GM12892 (cell line): ENCODE data around the gene GDAP1L1.

ENCODE experiments used
- DNase-seq: peaks from one replicate; pipeline ENCODE4 v3.0.0; 2011; ENCODE audit not compliant: insufficient read length
- FAIRE-seq: peaks from 2 replicates; lab custom pipeline; 2011; peaks lifted over from hg19 to GRCh38; lab: Jason Lieb, UNC
- POLR2A ChIP-seq: IDR thresholded peaks from 2 replicates; pipeline ENCODE4 v1.6.1; 2011; ENCODE audit warnings: low read depth, low read length, control low read depth
- POLR2AphosphoS5 ChIP-seq: IDR thresholded peaks from 2 replicates; pipeline ENCODE4 v1.6.1; 2011; ENCODE audit warnings: low read depth, low read length, control low read depth
- TAF1 ChIP-seq: IDR thresholded peaks from 2 replicates; pipeline ENCODE4 v1.6.1; 2011; ENCODE audit warnings: low read depth, mild to moderate bottlenecking, control low read depth, low read length, borderline replicate concordance

The GDAP1L1 gene

DNA sequence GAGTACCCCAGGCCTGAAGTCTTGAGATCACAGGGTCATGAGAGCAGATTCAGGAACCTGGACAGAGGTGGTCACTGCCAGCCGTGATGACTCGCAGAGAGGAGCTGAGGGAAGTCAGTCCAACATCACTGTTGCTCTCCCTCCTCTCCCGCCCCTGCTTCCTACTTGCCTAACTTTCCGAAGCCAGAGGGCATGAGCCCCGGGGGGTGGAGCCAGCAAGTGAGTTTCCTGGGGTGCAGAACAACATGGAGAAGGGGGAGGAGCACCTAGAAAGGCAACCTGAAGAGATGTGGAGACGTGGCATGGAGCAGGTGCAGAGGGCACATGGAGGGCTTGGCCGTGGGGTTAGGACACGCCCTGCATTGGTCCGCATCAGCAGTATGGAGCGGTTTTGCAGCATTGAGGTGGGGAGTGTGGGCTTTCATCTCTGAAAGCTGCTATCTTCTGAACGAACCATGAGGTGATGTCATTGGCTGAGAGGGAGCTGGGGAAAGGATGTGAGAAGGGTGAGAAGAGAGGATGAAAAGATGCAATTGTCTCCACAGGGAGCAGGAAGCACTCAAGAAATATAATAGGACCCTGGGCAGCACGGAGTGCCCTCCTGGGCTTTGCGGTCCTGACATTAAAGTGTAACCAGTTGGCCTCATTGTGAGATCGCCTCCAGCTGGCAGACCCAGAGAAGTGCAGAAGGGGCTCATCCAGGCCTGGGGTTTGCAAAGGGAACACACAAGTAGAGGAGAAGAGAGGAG is 25.0 kb downstream of the GDAP1L1 start:
- DNase-seq: no peak
- FAIRE-seq: no peak
- no peak for TF ChIP-seq TAF1
- no peak for TF ChIP-seq POLR2AphosphoS5
- TF ChIP-seq POLR2A: no peak

DNA sequence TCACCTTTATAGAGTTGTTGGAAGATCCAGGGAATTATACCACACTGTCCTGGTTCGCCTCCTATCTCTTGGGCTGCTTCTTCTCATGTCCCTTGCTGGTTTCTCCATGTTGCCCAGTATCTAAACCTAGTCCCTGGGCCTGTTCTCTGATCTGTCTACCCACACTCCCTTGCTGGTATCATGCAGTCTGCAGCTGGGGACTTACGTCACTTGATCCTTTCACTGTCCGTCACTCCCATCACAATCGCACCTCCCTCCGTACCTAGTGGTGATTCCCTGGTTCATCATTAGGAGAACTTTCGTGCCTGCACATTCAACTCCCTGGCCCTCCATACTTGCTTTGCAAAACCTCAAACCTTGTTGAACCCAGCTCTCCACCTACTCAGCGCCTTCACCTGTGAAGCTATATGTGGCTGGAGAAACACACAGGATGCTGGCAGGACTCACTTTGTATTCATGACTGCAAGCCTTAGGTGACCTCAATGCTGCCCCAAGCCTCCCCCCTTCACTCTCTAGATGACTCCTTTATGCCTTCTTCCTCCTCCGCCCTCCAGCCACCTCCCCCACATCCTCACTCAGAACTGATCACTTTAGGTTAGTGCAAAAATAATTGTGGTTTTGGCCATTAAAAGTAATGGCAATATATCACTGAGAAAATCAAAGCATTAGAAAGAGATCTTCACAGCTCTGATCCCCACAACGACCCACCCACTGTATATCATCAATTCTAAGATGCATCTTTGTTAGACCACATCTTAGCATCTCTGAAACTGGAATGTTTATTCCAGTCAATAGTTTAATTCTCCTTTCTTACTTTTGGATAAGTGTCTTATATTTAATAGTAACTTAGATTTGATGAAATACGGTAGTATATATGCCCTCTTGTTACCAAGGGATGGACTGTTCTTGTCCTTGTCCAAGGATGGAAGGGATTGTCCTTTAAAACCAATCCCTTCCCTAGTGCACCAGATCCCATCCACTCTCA is 26.4 kb downstream of the GDAP1L1 start:
- TF ChIP-seq POLR2AphosphoS5 (no peak), TAF1 (no peak), POLR2A (no peak)
- DNase-seq (no peak), FAIRE-seq (no peak)

DNA sequence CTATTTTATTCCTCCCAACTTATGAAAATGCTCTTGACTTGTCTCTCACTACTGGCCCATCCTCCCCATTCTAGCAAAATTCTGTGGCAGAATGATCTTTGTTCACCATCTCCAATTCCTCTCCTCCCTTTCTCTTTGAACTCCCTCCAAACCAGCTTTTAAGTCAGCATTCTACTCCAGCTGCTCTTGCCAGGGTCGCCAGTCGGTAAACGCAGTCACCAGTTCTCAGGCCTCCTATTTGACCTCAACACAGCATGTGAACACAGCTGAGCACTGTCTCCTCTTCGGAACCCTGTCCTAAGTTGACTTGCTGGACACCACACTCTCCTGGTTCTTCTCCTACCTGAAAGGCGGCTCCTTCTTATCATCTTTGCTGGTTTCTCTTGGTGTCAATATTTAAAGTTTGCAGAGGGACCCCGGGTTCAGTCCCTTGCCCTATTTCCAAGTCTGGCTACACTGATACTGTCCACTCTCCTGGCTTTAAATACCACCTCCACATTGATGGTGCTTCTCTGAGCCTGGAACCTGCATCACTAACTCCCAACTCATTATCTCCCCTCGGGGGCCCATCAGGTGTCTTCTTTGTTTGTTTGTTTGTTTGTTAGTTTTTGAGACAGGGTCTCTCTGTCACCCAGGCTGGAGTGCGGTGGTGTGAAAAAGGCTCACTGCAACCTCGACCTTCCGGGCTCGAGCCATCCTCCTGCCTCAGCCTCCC is 27.4 kb downstream of the GDAP1L1 start:
- DNase-seq (no peak), FAIRE-seq (no peak)
- TF ChIP-seq POLR2A: no peak
- no peak for TF ChIP-seq TAF1

DNA sequence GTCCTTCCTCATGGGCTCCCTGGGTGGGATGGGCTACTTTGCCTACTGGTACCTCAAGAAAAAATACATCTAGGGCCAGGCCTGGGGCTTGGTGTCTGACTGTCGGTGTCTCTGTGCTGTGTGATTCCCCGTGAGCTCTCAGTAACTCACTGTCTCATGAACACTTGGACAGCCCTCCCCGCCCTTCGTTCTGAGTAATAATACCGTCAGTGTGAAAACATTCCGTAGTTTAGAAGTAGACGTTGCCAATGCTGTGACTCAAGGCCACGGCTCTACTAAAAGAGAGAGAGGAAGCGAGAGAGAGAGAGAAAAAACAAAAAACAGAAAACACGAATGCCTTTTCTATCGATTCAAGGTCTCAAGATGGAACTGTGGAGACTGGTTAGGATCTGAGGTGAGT is 32.1 kb downstream of the GDAP1L1 start:
- TF ChIP-seq POLR2AphosphoS5 (no peak), TAF1 (no peak), POLR2A (no peak)
- FAIRE-seq (no peak), DNase-seq (no peak)

DNA sequence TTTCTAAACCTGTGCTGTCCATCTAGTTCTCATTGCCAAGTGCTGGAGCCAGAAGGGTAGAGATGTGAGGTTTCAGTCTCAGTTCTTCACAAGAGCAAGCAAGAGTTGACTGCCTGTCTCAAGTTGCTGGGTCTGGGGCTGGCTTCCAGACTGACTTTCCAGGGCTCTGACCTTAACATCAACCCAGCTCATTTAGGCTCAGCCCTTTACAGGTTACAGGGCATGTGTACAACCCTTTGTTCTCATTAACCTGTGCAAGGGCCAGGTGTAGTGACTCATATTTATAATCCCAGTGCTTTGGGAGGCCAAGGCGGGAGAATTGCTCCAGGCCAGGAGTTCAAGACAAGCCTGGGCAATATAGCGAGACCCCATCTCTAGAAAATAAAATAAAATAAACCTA is 33.3 kb downstream of the GDAP1L1 start:
- TF ChIP-seq POLR2AphosphoS5 (no peak), TAF1 (no peak), POLR2A (no peak)
- FAIRE-seq (no peak), DNase-seq (no peak)

DNA sequence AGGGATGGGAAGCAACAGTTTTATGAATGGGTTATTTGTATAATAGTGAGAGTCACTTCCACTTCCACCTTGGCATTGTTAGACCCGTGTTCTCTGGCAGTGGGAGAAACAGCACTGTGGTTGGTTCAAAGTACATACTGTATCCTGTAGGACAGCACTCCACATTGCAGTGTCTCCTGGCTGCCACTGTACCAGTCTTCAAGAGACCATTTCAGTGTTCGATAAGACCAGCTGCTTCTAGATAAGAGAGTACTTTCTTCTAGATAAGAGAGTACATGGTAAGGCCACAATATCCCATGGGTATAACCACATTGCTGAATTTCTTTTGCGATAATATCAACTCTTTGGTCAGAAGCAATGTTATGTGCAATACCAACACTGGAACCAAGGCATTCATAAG is 35.1 kb downstream of the GDAP1L1 start:
- TF ChIP-seq POLR2AphosphoS5 (no peak), POLR2A (no peak), TAF1 (no peak)
- no peak for DNase-seq
- no peak for FAIRE-seq

DNA sequence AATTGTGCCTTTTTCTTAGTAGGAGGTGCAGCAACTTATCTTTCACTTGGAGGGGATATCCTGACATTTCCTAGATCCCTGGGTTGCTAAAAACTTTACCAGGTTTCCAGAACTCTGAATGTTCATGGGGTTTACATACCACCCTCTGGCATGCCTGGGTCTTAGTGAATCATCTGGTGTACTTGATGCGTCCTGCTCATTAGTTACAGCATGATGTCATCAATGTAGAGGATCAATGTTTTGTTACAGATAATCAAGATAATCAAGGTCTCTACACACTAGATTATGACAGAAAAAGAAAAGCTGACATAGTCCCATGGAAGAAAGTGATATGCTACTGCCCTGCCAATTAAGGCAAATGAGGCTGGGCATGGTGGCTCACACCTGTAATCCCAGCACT is 36.9 kb downstream of the GDAP1L1 start:
- no peak for TF ChIP-seq POLR2A
- TF ChIP-seq POLR2AphosphoS5: no peak
- no peak for TF ChIP-seq TAF1
- no peak for DNase-seq
- no peak for FAIRE-seq

DNA sequence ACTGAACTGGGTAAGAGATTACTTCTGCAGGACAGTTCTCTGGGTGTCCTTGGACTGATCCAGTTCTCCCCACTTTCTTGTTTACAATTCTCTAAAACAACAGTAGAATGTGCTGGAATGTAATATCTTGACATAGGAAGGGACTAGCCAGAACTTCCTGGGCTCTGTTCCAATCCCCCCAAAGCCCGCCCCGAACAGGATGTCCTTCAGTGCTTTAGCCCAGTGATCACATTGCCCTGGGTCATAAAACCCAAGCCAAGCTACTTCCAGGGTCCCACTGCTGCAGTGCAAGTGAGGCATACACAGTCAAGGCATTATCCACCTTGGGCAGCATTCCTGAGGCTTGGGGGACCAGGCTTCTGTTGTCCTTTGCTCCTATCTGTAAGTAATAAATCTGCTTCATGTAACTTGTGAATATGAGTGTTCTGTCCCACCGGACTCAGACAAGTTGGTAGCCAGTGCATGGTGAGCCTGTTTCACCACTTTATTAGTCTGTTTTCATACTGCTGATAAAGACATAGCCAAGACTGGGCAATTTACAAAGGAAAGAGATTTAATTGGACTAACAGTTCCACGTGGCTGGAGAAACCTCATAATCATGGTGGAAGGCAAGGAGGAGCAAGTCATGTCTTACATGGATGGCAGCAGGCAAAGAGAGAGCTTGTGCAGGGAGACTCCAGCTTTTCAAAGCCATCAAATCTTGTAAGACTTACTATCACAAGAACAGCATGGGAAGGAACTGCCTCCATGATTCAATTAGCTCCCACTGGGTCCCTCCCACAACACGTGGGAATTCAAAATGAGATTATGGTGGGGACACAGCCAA is 40.4 kb downstream of the GDAP1L1 start:
- TF ChIP-seq POLR2AphosphoS5 (no peak), POLR2A (no peak), TAF1 (no peak)
- no peak for DNase-seq

DNA sequence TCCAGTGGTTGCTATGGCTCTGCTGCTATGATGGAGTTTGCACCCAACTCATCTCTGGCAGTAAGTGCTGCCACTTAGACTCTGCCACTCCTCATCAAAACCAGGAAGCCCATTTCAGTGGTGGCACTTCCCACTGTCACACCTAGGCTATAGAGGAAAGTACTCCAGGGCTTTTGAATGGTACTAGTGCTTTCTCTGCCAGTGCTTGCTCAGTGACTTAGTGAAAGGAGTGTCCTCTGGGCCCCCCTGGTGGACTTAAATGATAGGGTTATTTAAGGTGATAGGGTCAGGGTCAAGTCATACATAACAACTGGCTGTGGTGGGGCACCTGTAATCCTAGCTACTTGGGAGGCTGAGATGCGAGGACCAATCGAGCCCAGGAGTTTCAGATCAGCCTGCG is 41.1 kb downstream of the GDAP1L1 start:
- DNase-seq (no peak), FAIRE-seq (no peak)
- TF ChIP-seq POLR2AphosphoS5 (no peak), TAF1 (no peak), POLR2A (no peak)

More for the DNA sequence above, 40.4 kb downstream of the GDAP1L1 start:
- no peak for FAIRE-seq

DNA sequence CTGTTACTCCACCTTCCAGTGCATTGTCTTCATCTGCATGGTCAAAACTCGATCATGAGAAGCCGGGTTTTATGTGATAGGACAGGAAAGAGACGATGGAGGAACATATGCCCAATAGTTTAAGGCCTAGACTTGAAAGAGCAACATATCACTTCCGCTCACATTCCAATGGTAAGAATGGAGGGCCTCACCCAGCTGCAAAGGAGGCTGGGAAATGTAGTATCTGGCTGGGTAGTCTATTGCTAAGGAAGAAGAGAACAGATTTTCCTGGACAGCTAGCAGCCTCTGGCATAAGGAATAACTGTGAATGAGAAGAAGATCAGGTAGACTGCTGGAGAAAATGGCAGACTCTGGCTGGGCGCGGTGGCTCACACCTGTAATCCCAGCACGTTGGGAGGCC is 44.6 kb downstream of the GDAP1L1 start:
- no peak for DNase-seq
- no peak for FAIRE-seq
- TF ChIP-seq POLR2AphosphoS5: no peak
- no peak for TF ChIP-seq POLR2A
- no peak for TF ChIP-seq TAF1
